PFSK-1 (cell line): Measurements from ENCODE around the gene RPS6KA2.

Experiments
- FOXP2 ChIP-seq: optimal IDR thresholded peaks from 2 replicates; pipeline ENCODE3; 2011; ENCODE audit warnings: borderline replicate concordance, control low read depth, inconsistent platforms; ENCODE audit not compliant: insufficient read depth; ENCODE audit errors: extremely low read length, extremely low read depth
- POLR2AphosphoS5 ChIP-seq: IDR thresholded peaks from 2 replicates; pipeline ENCODE4 v1.6.1; 2012; ENCODE audit warnings: low read depth, mild to moderate bottlenecking, control low read depth, low read length, moderate library complexity
- REST ChIP-seq, 2 experiments: IDR thresholded peaks; 2 replicates each; pipeline versions ENCODE4 v1.6.1 to v1.8.0; 2011 to 2012; ENCODE audit warnings: low read depth in 2 of 2, low read length in 2 of 2, control low read depth in 1 of 2, inconsistent platforms in 1 of 2, mild to moderate bottlenecking in 1 of 2, moderate library complexity in 1 of 2; ENCODE audit not compliant: insufficient read depth in 1 of 2
- SIN3A ChIP-seq: IDR thresholded peaks from 2 replicates; pipeline ENCODE4 v1.6.1; 2012; ENCODE audit warnings: mild to moderate bottlenecking, low read length, moderate library complexity, borderline replicate concordance; ENCODE audit not compliant: insufficient read depth
- TAF1 ChIP-seq: IDR thresholded peaks from 2 replicates; pipeline ENCODE4 v1.6.1; 2012; ENCODE audit warnings: low read length, control low read depth, borderline replicate concordance; ENCODE audit not compliant: insufficient read depth

RPS6KA2 gene

GRCh38 chr6:166417285-166417691, 209.8 kb downstream of the RPS6KA2 start:
- TF ChIP-seq FOXP2 (no peak), SIN3A (no peak), POLR2AphosphoS5 (no peak), TAF1 (no peak)

- no peak for TF ChIP-seq REST (IDR thresholded peaks at IDR 0.05; ENCODE audit: insufficient read depth in 1 of 2, low read depth in 2 of 2, low read length in 2 of 2)
- no peak for TF ChIP-seq SIN3A
- no peak for TF ChIP-seq TAF1
- no peak for TF ChIP-seq POLR2AphosphoS5
- TF ChIP-seq FOXP2: no peak
These were observed 211.2 kb downstream of the RPS6KA2 start for GRCh38 chr6:166415833-166416347.

GRCh38 chr6:166415306-166415705, 211.7 kb downstream of the RPS6KA2 start:
- TF ChIP-seq REST (IDR thresholded peaks at IDR 0.05; ENCODE audit: insufficient read depth in 1 of 2, low read depth in 2 of 2, low read length in 2 of 2): no peak
- no peak for TF ChIP-seq FOXP2
- no peak for TF ChIP-seq POLR2AphosphoS5
- TF ChIP-seq TAF1: no peak

GRCh38 chr6:166413491-166413951, 213.5 kb downstream of the RPS6KA2 start:
- TF ChIP-seq POLR2AphosphoS5 (no peak), REST (IDR thresholded peaks at IDR 0.05; ENCODE audit: insufficient read depth in 1 of 2, low read depth in 2 of 2, low read length in 2 of 2) (no peak), SIN3A (no peak)

- TF ChIP-seq SIN3A (no peak), TAF1 (no peak), FOXP2 (no peak), REST (IDR thresholded peaks at IDR 0.05; ENCODE audit: insufficient read depth in 1 of 2, low read depth in 2 of 2, low read length in 2 of 2) (no peak), POLR2AphosphoS5 (no peak)
These were observed 214.1 kb downstream of the RPS6KA2 start for GRCh38 chr6:166412911-166413384.
